Activated CD4-positive, alpha-beta T cell treated with anti-CD3 and anti-CD28 coated beads for 48 hours (primary cell): ENCODE results near the gene HSPG2.
"Not testable (repeated sequence)": the region's sequence is repeated elsewhere in the genome, so short reads cannot be mapped to it uniquely, and the experiment has no call there.

Experiments
- DNase-seq: peaks from one replicate; pipeline ENCODE4 v3.0.0-alpha.2; 2020

HSPG2 gene

GRCh38 chr1:21931171-21932093 lies 5.7 kb downstream of the HSPG2 start:
- no peak for DNase-seq

GRCh38 chr1:21930629-21931170 lies 6.4 kb downstream of the HSPG2 start:
- no peak for DNase-seq

GRCh38 chr1:21930080-21930571 lies 7.0 kb downstream of the HSPG2 start:
- no peak for DNase-seq

GRCh38 chr1:21927533-21928237 lies 9.4 kb downstream of the HSPG2 start:
- no peak for DNase-seq

GRCh38 chr1:21926814-21927532 lies 10.1 kb downstream of the HSPG2 start:
- no peak for DNase-seq

GRCh38 chr1:21926065-21926464 lies 11.0 kb downstream of the HSPG2 start:
- no peak for DNase-seq

GRCh38 chr1:21925334-21925940 lies 11.7 kb downstream of the HSPG2 start:
- no peak for DNase-seq

- DNase-seq: no peak
These were observed 12.6 kb downstream of the HSPG2 start for GRCh38 chr1:21924503-21925005.

- DNase-seq: no peak
These were observed 14.8 kb downstream of the HSPG2 start for GRCh38 chr1:21922090-21923013.

GRCh38 chr1:21921100-21921875 lies 15.8 kb downstream of the HSPG2 start:
- no peak for DNase-seq

GRCh38 chr1:21919520-21919919 lies 17.6 kb downstream of the HSPG2 start:
- DNase-seq: no peak

- not testable (repeated sequence) for DNase-seq
These were observed 19.9 kb downstream of the HSPG2 start for GRCh38 chr1:21917239-21917631.

- DNase-seq: no peak
These were observed 20.5 kb downstream of the HSPG2 start for GRCh38 chr1:21916447-21917238.

- DNase-seq: no peak
These were observed 22.1 kb downstream of the HSPG2 start for GRCh38 chr1:21914880-21915640.

GRCh38 chr1:21914450-21914849 lies 22.7 kb downstream of the HSPG2 start:
- DNase-seq: no peak

- peak; percentile 23 for DNase-seq
These were observed 23.3 kb downstream of the HSPG2 start for GRCh38 chr1:21913763-21914162.

GRCh38 chr1:21913258-21913657 lies 23.9 kb downstream of the HSPG2 start:
- no peak for DNase-seq

- DNase-seq: no peak
These were observed 24.9 kb downstream of the HSPG2 start for GRCh38 chr1:21912038-21912758.
